ENCODE measurements around the gene ARID3A. TPM values are rescaled to one million over a fixed set of nuclear protein-coding genes. Genes with fewer than 3 reads are reported as not detected.

Gene ARID3A
- total and polyA plus RNA-seq, 2 of the 8 experiments (the other 6 are each of a cell fraction or from before 2014, with no cell fraction given): 40.5 to 77.4 TPM

DNA sequence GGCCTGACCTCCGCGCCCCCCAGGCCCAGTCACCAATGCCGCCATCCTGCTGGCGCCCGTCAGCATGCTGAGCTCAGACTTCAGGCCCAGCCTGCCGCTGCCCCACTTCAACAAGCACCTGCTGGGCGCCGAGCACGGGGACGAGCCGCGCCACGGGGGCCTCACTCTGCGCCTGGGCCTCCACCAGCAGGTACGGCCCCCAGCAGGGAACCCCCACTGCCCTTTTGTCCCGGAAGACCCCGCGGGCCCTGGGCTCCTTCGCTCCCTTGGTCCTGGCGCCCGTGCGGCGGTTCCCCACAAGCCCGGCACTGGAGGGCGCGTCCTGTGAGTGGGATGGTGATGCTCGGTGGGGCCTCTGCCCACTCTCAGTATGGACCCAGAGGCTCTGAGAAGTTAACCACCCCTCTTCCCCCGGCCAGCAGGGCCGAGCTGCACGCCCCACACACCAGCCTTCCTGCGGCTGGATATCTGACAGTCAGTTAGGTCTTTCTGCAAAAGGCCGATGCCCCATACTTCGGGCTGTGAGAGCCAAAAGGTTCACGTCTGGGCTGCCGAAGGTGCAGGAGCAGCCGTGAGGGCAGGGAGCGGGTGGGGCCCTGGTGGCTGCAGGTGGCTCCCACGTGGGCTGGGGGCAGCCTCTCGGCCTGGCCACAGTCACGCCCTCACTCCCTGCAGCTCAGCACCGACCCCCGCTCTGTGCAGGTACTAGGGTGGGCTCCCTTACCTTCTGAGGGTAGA, 66.3 kb downstream of the ARID3A start (continued):
- TF ChIP-seq, protein P1, sequence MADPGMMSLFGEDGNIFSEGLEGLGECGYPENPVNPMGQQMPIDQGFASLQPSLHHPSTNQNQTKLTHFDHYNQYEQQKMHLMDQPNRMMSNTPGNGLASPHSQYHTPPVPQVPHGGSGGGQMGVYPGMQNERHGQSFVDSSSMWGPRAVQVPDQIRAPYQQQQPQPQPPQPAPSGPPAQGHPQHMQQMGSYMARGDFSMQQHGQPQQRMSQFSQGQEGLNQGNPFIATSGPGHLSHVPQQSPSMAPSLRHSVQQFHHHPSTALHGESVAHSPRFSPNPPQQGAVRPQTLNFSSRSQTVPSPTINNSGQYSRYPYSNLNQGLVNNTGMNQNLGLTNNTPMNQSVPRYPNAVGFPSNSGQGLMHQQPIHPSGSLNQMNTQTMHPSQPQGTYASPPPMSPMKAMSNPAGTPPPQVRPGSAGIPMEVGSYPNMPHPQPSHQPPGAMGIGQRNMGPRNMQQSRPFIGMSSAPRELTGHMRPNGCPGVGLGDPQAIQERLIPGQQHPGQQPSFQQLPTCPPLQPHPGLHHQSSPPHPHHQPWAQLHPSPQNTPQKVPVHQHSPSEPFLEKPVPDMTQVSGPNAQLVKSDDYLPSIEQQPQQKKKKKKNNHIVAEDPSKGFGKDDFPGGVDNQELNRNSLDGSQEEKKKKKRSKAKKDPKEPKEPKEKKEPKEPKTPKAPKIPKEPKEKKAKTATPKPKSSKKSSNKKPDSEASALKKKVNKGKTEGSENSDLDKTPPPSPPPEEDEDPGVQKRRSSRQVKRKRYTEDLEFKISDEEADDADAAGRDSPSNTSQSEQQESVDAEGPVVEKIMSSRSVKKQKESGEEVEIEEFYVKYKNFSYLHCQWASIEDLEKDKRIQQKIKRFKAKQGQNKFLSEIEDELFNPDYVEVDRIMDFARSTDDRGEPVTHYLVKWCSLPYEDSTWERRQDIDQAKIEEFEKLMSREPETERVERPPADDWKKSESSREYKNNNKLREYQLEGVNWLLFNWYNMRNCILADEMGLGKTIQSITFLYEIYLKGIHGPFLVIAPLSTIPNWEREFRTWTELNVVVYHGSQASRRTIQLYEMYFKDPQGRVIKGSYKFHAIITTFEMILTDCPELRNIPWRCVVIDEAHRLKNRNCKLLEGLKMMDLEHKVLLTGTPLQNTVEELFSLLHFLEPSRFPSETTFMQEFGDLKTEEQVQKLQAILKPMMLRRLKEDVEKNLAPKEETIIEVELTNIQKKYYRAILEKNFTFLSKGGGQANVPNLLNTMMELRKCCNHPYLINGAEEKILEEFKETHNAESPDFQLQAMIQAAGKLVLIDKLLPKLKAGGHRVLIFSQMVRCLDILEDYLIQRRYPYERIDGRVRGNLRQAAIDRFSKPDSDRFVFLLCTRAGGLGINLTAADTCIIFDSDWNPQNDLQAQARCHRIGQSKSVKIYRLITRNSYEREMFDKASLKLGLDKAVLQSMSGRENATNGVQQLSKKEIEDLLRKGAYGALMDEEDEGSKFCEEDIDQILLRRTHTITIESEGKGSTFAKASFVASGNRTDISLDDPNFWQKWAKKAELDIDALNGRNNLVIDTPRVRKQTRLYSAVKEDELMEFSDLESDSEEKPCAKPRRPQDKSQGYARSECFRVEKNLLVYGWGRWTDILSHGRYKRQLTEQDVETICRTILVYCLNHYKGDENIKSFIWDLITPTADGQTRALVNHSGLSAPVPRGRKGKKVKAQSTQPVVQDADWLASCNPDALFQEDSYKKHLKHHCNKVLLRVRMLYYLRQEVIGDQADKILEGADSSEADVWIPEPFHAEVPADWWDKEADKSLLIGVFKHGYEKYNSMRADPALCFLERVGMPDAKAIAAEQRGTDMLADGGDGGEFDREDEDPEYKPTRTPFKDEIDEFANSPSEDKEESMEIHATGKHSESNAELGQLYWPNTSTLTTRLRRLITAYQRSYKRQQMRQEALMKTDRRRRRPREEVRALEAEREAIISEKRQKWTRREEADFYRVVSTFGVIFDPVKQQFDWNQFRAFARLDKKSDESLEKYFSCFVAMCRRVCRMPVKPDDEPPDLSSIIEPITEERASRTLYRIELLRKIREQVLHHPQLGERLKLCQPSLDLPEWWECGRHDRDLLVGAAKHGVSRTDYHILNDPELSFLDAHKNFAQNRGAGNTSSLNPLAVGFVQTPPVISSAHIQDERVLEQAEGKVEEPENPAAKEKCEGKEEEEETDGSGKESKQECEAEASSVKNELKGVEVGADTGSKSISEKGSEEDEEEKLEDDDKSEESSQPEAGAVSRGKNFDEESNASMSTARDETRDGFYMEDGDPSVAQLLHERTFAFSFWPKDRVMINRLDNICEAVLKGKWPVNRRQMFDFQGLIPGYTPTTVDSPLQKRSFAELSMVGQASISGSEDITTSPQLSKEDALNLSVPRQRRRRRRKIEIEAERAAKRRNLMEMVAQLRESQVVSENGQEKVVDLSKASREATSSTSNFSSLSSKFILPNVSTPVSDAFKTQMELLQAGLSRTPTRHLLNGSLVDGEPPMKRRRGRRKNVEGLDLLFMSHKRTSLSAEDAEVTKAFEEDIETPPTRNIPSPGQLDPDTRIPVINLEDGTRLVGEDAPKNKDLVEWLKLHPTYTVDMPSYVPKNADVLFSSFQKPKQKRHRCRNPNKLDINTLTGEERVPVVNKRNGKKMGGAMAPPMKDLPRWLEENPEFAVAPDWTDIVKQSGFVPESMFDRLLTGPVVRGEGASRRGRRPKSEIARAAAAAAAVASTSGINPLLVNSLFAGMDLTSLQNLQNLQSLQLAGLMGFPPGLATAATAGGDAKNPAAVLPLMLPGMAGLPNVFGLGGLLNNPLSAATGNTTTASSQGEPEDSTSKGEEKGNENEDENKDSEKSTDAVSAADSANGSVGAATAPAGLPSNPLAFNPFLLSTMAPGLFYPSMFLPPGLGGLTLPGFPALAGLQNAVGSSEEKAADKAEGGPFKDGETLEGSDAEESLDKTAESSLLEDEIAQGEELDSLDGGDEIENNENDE (IDR thresholded peaks at IDR 0.05; ENCODE audit: insufficient replicate concordance, low read length): no peak
- TF ChIP-seq KDM5A (IDR thresholded peaks at IDR 0.05; ENCODE audit: low read length) (no peak), CBX5 (IDR thresholded peaks at IDR 0.05; ENCODE audit: low read depth, low read length) (no peak), TAF7 (optimal IDR thresholded peaks at IDR 0.05; ENCODE audit: borderline replicate concordance, low read depth, low read length) (no peak), BACH1 (IDR thresholded peaks at IDR 0.05; ENCODE audit: low read length) (no peak)
